HG03159 (cell line): ENCODE data around the gene CROCC2.

ENCODE experiments used
- ATAC-seq: cut with Tn5 transposase; IDR thresholded peaks from one replicate; pipeline ENCODE4 v1.9.1; 2021; ENCODE audit warnings: mild to moderate bottlenecking, moderate library complexity; ENCODE audit not compliant: unreplicated experiment

CROCC2 gene

DNA sequence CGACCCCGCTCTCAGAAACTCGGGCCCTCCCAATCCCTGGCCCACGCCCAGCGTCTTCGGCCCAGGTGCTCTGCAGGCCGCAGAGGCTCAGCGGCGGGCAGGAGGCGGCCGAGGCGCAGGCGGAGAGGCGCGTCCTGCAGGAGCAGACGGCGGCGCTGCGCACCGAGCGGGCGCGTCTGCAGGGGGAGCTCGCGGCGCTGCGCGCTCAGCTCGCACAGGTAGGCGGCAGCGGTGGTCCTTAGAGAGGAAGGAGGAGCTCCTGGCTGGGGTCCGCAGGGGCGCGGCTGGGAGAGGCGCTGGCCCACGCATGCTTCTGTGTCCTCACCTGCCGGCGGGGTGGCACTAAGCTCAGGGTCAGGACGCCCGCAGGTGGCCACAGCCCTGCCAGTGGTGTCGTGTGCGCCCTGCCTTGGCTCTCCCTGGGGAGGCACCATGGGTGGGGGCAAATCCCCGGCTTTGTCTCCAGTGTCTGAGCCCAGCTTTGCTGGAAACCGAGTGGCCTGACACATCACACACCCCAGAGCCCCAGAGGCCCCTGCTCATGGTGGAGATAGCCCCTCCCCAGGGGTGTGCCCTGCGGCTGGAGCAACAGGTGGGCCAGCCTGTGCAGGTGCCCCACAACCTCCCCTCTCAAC is 77.3 kb downstream of the CROCC2 start:
- no peak for ATAC-seq

- ATAC-seq = no peak
Measured at GRCh38 chr2:240983996-240984498, 77.9 kb downstream of the CROCC2 start.

- no peak for ATAC-seq
Measured at GRCh38 chr2:240985881-240986786, 80.0 kb downstream of the CROCC2 start.

DNA sequence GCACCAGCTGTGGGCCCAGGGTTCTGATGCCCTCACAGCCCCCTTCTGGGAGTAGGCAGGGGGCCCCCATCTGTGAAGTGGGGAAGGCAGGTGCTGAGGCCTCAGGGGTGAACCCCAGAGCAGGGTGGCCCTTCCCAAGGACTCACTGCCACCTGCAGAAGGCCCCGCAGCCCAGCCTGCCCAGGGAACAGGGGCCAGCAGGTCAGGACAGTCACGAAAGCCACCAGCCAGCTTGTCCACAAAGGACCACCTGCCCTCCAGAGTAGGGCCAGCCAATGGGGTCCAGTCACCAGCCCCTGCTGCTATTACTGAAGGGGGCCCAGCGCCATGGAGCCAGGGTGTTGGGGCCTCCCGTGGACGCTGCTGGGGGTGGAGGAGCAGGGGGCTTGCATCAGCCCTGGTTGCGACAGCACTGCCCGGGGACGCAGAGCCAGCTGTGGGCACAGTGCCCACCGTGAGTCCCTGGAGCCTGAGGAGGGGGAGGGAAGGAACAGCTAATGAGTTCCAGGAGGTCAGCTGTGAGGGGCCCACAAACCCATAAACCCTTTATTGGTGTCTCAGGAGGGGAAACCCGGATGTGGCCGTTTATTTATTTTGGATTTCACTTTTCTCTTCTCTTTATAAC is 80.8 kb downstream of the CROCC2 start:
- ATAC-seq = no peak

GRCh38 chr2:240987588-240987987 is 81.5 kb downstream of the CROCC2 start:
- ATAC-seq = no peak

DNA sequence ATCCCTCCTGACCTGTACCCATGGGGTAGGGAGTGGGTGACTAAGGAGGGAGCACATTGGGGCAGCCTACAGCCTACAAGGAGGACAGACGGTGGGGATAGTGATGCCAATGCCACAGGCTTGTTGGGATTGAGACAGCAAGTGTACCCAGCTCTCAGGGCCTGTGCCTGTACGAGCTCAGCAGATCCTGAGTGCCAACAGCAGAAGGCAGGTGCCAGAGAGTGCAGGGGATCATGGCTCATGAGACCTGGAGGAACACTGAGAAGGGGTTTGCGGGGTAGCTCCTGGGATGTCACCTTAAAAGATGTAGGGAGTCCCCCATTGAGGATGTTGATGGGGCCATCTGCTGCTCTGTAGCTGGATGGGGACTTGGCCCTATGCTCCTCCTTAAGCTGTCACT is 82.0 kb downstream of the CROCC2 start:
- ATAC-seq = no peak

- ATAC-seq = no peak
Measured at GRCh38 chr2:240988571-240989271, 82.6 kb downstream of the CROCC2 start.

- no peak for ATAC-seq
Measured at GRCh38 chr2:240989451-240990265, 83.5 kb downstream of the CROCC2 start.

DNA sequence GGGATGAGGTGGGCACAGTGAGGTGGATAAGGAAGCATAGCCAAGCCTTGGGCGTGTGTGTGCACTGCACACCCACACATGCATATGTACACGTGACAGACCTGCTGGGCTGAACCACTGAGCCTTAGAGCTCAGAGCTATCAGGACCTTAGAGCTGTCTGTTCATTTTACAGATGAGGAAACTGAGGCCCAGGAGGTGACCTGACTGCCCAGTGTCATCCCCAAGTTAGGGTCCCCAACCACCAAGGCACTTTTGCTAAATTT is 84.1 kb downstream of the CROCC2 start:
- no peak for ATAC-seq

DNA sequence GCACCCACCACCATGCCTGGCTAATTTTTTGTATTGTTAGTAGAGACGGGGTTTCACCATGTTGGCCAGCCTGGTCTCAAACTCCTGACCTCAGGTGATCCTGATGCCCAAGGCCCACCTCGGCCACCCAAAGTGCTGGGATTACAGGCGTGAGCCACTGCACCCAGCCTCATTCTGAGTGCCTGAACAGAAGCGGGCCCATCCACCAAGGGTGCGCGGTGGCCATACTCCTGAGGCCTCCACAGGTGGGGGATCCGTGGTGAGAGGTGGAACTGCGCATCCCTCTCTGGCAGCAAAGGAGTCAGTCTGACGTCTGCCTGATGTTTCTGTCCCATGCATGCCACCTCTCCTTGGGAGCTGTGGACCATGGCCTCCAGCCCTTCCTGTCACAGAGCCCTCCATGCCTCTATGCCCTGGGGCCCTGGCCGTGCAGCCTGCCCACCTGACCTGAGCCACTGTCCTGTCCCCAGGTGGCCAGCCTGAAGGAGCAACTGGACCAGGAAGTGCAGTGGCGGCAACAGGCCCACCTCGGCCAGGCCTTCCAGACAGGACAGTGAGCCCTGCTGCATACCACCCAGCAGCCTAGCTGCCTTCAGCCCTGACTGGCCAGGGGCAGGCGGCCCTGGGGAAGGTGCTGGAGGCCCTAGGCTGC is 84.7 kb downstream of the CROCC2 start:
- no peak for ATAC-seq

GRCh38 chr2:240991378-240992263 is 85.5 kb downstream of the CROCC2 start:
- no peak for ATAC-seq

DNA sequence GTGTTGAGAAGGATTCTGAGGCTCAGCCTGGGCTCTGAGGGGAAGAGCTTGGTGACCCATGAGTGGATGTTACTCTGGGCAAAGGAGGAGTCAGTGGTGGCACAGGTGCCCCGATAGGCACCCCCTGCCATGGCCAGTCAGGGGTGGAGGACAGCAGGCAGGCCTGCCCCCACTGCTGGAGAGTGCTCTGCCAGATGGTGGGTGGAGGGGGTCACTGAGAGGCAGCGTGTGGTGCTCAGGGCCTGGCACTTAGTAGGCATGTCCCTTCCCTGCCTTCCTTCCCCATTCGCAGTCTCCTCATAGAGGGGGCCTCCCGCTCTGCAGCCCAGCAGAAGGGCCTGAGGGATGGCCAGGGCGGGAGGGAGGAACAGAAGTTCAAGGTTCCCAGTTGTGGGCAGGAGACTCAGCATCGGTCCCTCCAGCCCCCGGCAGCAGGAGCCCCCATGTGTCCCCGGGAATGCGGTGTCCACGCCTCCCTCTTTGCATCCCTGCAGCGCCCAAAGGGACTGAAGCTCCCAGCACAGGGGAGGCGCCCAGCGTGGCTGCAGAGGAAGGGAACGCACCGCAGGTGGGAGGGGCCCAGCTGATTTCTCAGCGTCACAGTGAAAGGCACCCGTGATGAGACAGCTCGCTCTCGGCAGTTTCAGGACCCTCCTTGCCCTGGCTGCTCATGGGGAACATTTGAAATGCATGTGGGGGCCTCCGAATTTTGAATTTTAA is 86.6 kb downstream of the CROCC2 start:
- ATAC-seq = no peak

DNA sequence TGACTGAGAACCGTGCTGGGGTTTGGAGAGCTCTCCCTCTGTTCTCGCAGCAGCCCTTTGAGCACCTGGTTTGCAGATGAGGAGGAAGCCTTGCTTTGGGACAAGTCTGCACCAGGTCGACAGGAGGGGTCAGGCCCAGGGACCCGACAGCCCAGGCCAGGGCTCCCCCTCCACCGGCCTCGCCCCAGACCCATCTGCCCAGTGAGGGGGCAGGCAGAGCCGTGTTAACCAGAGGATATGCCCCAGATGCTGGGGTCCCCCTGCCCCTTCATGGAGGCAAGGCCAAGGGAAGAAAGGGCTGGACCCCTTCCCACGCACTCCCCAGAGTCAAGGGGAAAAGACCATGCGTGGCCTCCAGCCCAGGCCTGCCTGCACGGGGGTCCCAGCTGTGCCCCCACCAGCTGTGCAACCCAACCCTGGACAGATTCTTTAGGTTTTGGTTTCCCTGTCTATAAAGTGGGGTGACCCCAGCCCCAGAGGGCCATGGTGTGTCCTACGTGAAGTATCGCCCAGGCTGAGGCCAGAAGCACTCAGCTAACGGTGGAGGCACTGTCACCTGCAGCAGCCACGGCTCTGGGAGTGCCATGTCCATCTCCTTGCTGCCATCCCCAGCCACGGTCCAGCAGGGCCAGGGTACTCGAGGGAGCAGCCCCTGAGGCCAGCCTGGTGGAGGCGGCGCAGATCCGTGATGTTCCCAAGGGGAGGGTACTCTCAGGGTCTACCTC is 87.5 kb downstream of the CROCC2 start:
- no peak for ATAC-seq

GRCh38 chr2:240994171-240994896 is 88.2 kb downstream of the CROCC2 start:
- ATAC-seq = no peak

- ATAC-seq = no peak
Measured at GRCh38 chr2:240995041-240996021, 89.2 kb downstream of the CROCC2 start.
